NB4 (cell line): ENCODE measurements around the gene SCNN1G.

ENCODE experiments used
- CTCF ChIP-seq: IDR thresholded peaks from one replicate; pipeline ENCODE4 v1.5.1; 2012; ENCODE audit warnings: low read depth, low read length
- MAX ChIP-seq: IDR thresholded peaks from 2 replicates; pipeline ENCODE4 v1.6.1; 2011; ENCODE audit warnings: low read depth, low read length
- MYC ChIP-seq: IDR thresholded peaks from 2 replicates; pipeline ENCODE4 v1.6.1; 2011; ENCODE audit warnings: low read depth, low read length
- POLR2A ChIP-seq: IDR thresholded peaks from 2 replicates; pipeline ENCODE4 v1.6.1; 2011; ENCODE audit warnings: mild to moderate bottlenecking; ENCODE audit not compliant: insufficient read length; ENCODE audit errors: extremely low read depth

DNA sequence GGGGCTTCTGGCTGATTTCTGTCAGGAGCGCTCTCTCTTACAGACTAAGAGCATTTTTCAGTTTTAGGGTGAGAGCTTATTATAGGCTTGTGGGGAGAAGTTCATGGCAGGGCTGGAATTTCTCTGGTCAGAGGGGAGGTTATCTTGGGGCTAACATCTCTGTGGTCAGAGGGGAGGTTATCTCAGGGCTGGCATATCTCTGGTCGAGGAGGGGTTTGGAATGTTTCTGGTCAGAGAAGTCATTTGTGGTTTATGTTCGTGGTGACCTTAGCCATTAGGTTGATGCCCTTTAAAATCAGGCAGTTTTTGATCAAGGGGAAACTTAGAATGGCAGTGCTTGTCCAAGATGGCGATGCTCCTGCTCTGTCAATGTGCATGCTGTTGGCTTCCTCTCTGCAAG lies 22.5 kb upstream of the SCNN1G start:
- TF ChIP-seq CTCF (no peak), POLR2A (no peak), MAX (no peak), MYC (no peak)
